GM18870 (cell line): ENCODE data around the gene VPS26C.

ENCODE experiments used
- ATAC-seq: cut with Tn5 transposase; IDR thresholded peaks from one replicate; pipeline ENCODE4 v1.9.1; 2021; ENCODE audit warnings: moderate library complexity; ENCODE audit not compliant: unreplicated experiment

Gene VPS26C

GRCh38 chr21:37266515-37267221 is 466 bp downstream of the VPS26C start:
- peak; percentile 1 for ATAC-seq

DNA sequence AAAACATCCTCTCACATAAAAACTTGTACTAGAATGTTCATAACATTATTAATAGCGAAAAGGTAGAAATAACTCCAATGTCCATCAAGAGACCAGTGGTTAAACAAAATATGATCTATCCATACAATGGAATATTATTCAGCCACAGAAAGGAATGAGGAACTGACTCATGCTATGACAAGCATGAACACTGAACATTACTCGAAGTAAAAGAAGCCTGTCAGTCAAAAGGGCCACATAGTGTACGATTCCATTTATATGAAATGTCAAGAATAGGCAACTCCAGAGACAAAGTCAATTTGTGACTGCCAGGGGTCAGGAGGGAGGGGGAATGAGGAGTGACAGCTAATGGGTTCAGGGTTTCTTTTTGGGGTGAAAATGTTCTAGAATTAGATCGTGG is 2.3 kb downstream of the VPS26C start:
- ATAC-seq = no peak

DNA sequence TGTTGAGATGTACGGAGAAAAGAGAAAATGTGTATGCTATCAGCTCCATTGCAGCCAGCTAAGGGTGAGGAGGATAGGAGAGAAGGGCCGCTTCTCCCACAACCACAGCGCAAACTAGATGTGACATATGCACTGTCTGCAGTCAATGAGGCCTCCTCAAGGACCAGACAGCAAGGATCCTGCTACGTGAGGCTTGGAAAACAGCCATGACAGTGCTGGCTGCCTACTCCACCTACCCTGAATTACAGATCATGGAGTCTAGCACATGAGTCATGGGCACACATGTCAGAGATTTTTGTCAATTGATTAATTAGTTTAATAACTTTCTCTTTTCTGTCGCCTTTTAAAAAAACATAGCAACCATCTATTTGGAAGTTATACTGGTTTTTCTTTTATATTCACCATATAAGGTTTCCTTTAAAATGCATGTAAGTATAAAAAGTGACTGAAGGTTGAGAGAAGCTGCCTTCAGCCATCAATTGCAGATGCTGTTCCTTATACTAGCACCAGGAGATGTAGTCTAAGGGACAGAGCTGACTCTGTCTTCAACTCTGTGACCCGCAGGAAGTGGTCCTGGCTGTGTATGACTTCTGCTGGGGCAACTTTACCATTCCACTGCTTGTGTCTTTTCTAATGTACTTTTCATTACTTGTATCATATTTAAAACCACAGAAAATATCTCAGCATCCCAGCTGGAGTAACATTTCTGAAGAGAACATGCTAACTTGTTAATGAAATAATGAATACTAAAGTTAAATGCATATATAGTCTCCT is 3.1 kb downstream of the VPS26C start:
- ATAC-seq = no peak

DNA sequence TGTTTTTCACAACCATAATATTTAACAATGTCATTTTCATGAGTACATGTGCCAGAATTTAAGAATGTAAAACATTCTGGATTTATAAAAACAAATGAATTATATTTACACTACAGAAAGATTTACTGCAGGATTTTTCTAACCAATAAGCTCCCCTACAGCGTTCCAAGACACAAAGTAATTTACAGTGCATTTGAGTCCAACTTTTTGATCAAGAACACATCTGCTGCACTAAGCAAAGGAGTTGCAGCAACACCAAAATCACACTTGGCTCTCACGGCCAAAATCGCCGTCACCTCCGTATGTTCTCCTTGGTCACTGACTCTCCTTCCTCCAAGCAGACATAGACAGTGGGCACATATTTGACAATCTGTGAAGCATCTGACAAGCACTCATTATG is 7.7 kb downstream of the VPS26C start:
- ATAC-seq = no peak

DNA sequence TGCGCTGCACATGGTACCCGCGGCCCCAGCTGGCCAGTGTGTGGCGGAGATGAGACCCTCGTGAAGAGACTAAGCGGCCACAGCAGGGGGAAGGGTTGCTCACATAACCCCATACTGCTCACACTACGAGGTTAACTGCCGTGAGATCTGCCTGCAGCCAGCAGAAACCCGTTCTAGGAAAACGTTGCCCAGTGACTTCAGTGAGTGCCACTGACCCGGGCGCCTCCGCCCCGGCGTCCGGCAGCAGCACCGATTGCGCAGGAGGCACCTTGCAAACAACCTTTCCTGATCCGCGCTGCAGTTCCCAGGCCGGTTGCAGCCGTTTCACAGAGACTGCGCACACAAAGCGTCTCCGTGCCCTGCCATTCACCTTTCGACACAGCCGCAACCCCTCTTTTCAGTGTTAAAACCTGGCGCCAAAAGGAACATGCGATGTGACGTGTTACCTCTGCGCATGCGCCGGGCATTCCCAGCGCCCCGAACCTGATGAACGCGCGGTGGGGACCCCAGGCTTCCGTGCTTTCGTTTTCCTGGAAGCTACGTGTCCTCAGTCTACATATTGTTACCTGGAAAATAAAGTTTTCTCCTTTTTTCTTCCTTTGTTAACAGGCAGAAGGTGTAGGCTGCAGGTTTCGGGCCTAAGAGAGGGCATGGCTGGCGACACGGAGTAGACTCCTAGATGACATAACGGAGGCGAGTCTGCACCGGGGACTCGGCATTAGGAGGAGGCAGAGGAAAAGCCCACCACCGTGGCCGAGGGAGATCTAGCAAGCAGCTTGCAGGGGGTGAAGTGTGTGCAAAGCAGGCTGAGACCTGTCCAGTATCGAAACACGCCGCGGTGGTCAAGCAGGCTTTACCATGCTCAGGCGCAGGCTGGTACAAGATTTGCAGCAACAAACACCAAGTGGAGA is 8.9 kb downstream of the VPS26C start:
- peak; percentile 51 for ATAC-seq

- ATAC-seq = peak; percentile 16
Observed at GRCh38 chr21:37257511-37257966, 9.6 kb downstream of the VPS26C start.

DNA sequence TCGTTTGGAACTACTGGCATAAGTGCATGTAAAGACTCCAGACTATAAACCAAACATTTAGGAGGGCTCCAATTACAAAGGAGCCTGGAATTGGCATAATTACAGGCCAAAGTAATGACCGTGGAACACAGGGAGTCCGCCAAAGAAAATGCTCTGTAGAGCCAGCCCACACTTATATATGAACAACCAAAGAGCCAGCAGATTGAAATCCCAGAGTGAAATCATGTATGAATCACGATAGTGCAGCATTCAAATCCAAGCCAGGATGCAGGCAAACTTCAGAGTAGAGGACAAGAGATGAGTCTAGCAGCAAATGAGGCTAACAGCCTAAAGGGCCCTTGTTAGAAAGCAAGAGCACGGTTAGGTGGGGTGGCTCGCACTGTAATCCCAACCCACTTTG is 13.1 kb downstream of the VPS26C start:
- no peak for ATAC-seq

- ATAC-seq = no peak
Observed at GRCh38 chr21:37251294-37251634, 15.9 kb downstream of the VPS26C start.

GRCh38 chr21:37249112-37249904 is 17.8 kb downstream of the VPS26C start:
- no peak for ATAC-seq

DNA sequence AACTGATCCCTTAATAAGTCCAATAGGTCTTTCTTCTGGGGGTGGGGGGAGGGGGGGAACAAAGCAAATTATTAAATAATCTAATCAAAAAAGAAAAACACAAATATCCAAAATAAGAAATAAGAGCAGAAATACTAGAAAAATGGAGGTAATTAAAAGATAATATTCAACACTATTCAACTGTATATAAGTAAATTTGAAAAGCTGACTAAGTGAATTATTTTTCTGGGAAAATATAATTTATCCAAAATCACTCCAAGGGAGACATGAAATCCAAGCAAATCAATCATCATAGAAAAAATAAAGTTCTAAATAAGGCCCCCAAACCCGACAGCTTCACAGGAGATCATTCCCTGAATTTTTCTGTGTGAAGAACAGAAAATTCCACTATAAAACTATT is 18.8 kb downstream of the VPS26C start:
- no peak for ATAC-seq

DNA sequence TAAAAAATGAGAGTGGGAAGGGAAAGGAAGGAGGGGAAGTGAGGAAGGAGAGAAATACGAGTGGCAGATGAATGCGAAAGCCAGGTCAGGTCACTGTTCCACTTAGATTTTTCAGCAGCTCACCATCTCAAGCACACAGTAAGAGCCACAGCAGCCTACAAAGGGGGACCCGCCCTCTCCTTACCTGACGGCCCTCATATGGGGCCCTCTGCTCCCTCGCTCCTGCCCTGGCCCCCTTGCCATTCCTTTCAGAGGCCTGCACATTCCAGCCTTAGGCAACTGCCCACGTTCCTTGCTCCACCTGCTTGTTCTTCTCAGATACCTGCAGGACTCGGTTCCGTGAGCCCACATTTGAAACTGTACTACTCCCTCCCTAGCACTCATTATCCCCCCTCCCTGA is 22.0 kb downstream of the VPS26C start:
- ATAC-seq = no peak

DNA sequence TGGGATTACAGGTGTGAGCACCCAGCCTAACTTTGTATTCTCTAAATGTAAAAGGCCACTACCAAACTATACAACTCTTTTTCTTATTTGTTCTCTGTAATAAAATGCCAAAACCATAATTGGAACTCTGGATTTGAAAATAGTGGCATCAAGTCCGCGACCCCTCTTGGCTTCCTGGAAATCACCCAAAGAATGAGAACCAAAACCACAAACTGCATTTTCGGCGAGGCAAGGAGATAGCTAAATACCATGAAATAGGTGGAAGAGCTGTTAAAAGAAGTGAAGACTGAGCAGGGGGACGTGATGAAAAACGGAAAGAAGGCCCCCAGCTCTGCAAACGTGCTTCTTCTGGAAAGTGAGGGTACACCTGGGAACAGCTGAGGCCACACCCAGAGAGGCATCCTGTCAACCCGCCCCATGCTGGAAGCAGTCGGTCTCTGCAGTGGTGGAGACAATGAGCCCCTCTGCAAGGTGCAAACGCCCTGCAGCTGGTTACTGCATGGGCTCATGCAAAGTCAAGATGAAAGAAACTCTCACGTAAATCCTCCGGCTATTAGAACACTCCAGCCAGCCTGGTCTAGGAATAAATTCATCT is 22.5 kb downstream of the VPS26C start:
- no peak for ATAC-seq

DNA sequence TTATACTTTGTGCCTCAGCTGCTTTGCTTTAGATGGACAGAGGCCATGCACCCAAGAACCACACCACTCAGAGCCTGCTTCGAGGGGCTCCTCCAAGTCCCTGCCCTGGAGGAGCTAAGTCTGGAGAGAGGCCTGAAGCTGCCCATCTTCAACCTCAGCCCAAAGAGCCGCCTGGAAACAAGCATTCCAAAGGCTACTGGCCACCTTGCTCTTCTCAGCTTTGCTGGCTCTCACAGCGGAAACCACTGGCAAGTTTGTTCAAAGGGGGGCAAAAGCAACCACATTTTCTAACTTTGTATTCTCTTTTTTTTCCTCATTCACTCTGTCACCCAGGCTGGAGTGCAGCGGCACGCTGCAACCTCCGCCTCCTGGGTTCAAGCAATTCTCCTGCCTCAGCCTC is 23.2 kb downstream of the VPS26C start:
- no peak for ATAC-seq

- ATAC-seq = no peak
Observed at GRCh38 chr21:37241426-37241825, 25.7 kb downstream of the VPS26C start.

GRCh38 chr21:37240978-37241377 is 26.2 kb downstream of the VPS26C start:
- no peak for ATAC-seq

GRCh38 chr21:37237764-37238163 is 29.4 kb downstream of the VPS26C start:
- no peak for ATAC-seq

DNA sequence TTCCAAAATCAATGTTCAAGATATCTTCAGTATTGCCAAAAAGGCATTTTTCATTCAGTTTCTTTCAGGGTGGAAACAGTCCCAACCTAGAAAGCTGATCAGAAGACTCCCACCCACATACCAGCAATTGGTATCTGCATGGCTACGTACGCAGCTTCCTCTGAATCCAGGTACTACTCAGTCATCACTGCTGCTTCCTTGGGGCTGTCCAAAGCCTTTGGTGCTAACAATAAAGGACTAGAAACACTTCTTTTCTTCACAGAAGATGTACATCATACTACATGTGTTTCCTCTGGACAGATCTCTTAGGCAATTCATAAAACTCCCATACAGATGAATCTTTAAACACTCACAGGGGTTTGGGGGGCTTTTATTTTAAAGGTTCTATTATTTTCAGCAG is 29.8 kb downstream of the VPS26C start:
- ATAC-seq = no peak

- ATAC-seq = no peak
Observed at GRCh38 chr21:37233551-37234146, 33.5 kb downstream of the VPS26C start.

- ATAC-seq = no peak
Observed at GRCh38 chr21:37232274-37233018, 34.7 kb downstream of the VPS26C start.
